HG03108 (cell line): Measurements from ENCODE around the gene PPFIBP1.
"Not testable (repeated sequence)": the region's sequence is repeated elsewhere in the genome, so short reads cannot be mapped to it uniquely, and the experiment has no call there.

Experiments used
- ATAC-seq: cut with Tn5 transposase; IDR thresholded peaks from one replicate; pipeline ENCODE4 v1.9.1; 2021; ENCODE audit warnings: moderate library complexity; ENCODE audit not compliant: unreplicated experiment

PPFIBP1 gene

GRCh38 chr12:27703720-27704452, 179.9 kb downstream of the PPFIBP1 start:
- ATAC-seq = peak; percentile 74

GRCh38 chr12:27705263-27705662, 181.3 kb downstream of the PPFIBP1 start:
- no peak for ATAC-seq

GRCh38 chr12:27707216-27707615, 183.2 kb downstream of the PPFIBP1 start:
- ATAC-seq = no peak

- no peak for ATAC-seq
Measured at GRCh38 chr12:27709212-27709931, 185.4 kb downstream of the PPFIBP1 start.

- ATAC-seq = peak; percentile 25
Measured at GRCh38 chr12:27709932-27710591, 186.1 kb downstream of the PPFIBP1 start.

- ATAC-seq = peak; percentile 99
Measured at GRCh38 chr12:27710592-27711316, 186.7 kb downstream of the PPFIBP1 start, which contains the start of gene MRPS35. MRPS35 (plus strand) TSS chr12:27710832; CDS start chr12:27710844, 12 bp downstream.

GRCh38 chr12:27711317-27711682, 187.3 kb downstream of the PPFIBP1 start:
- ATAC-seq = no peak

GRCh38 chr12:27711967-27712366, 188.0 kb downstream of the PPFIBP1 start:
- ATAC-seq = no peak

- no peak for ATAC-seq
Measured at GRCh38 chr12:27723212-27723611, 199.2 kb downstream of the PPFIBP1 start.

- ATAC-seq = no peak
Measured at GRCh38 chr12:27730097-27730588, 206.1 kb downstream of the PPFIBP1 start.

- ATAC-seq = no peak
Measured at GRCh38 chr12:27732281-27732680, 208.3 kb downstream of the PPFIBP1 start.

GRCh38 chr12:27733052-27733656, 209.1 kb downstream of the PPFIBP1 start:
- no peak for ATAC-seq

GRCh38 chr12:27733791-27734190, 209.8 kb downstream of the PPFIBP1 start:
- ATAC-seq = no peak

- ATAC-seq = not testable (repeated sequence)
Measured at GRCh38 chr12:27734321-27734720, 210.3 kb downstream of the PPFIBP1 start.

- no peak for ATAC-seq
Measured at GRCh38 chr12:27743601-27744000, 219.6 kb downstream of the PPFIBP1 start.
